Astrocyte (in vitro differentiated cells and primary cell): ENCODE data around the gene SNCAIP. TPM values are rescaled to one million over a fixed set of nuclear protein-coding genes. Genes with fewer than 3 reads are reported as not detected.

Experiments
- DNase-seq: peaks from one replicate; pipeline ENCODE4 v3.0.0-alpha.2; 2010; ENCODE audit warnings: low read depth
- FAIRE-seq: peaks from 2 replicates; lab custom pipeline; 2011; peaks lifted over from hg19 to GRCh38; lab: Jason Lieb, UNC
- H2AFZ ChIP-seq: 2 replicates; pipeline ENCODE4 v1.6.0; 2012; ENCODE audit warnings: low read depth, low read length, inconsistent platforms
- H3K27ac ChIP-seq: 2 replicates; pipeline ENCODE4 v1.5.1; 2011; ENCODE audit warnings: low read depth, low read length, inconsistent platforms
- H3K27me3 ChIP-seq: 2 replicates; pipeline ENCODE4 v1.6.0; 2011; ENCODE audit warnings: low read length, inconsistent platforms; ENCODE audit not compliant: insufficient read depth
- H3K36me3 ChIP-seq: 2 replicates; pipeline ENCODE4 v1.5.1; 2011; ENCODE audit warnings: low read length, inconsistent platforms; ENCODE audit not compliant: insufficient read depth
- H3K4me1 ChIP-seq: 2 replicates; pipeline ENCODE4 v1.5.1; 2011; ENCODE audit warnings: low read length, inconsistent platforms; ENCODE audit not compliant: insufficient read depth
- H3K4me2 ChIP-seq: 2 replicates; pipeline ENCODE4 v1.6.0; 2012; ENCODE audit warnings: low read length, inconsistent platforms
- H3K4me3 ChIP-seq: 2 replicates; pipeline ENCODE4 v1.5.1; 2011; ENCODE audit warnings: low read depth, mild to moderate bottlenecking, low read length, inconsistent platforms; ENCODE audit not compliant: insufficient read depth
- H3K79me2 ChIP-seq: 2 replicates; pipeline ENCODE4 v1.6.0; 2012; ENCODE audit warnings: mild to moderate bottlenecking, low read length, inconsistent platforms; ENCODE audit not compliant: insufficient read depth
- H3K9ac ChIP-seq: 2 replicates; pipeline ENCODE4 v1.6.0; 2012; ENCODE audit warnings: mild to moderate bottlenecking, low read length, inconsistent platforms
- H3K9me3 ChIP-seq: 2 replicates; pipeline ENCODE4 v1.5.1; 2012; ENCODE audit warnings: low read depth, mild to moderate bottlenecking, low read length, inconsistent platforms; ENCODE audit not compliant: insufficient read depth
- H4K20me1 ChIP-seq: 2 replicates; pipeline ENCODE4 v1.6.0; 2012; ENCODE audit warnings: low read length, inconsistent platforms; ENCODE audit not compliant: insufficient read depth
- H3K27ac Mint-ChIP-seq: one replicate; pipeline ENCODE4 v1.8.0; 2021; ENCODE audit warnings: mild to moderate bottlenecking, mixed read lengths; ENCODE audit not compliant: unreplicated experiment
- H3K27me3 Mint-ChIP-seq: one replicate; pipeline ENCODE4 v1.8.0; 2021; ENCODE audit warnings: low read depth, mixed read lengths; ENCODE audit not compliant: unreplicated experiment
- H3K36me3 Mint-ChIP-seq: one replicate; pipeline ENCODE4 v1.8.0; 2021; ENCODE audit warnings: low read depth, mixed read lengths; ENCODE audit not compliant: unreplicated experiment
- H3K4me1 Mint-ChIP-seq: one replicate; pipeline ENCODE4 v1.8.0; 2021; ENCODE audit warnings: low read depth, mixed read lengths; ENCODE audit not compliant: unreplicated experiment
- H3K4me3 Mint-ChIP-seq: one replicate; pipeline ENCODE4 v1.8.0; 2021; ENCODE audit warnings: mild to moderate bottlenecking, moderate library complexity, mixed read lengths; ENCODE audit not compliant: unreplicated experiment
- H3K9me3 Mint-ChIP-seq: one replicate; pipeline ENCODE4 v1.8.0; 2021; ENCODE audit warnings: mild to moderate bottlenecking, mixed read lengths; ENCODE audit not compliant: unreplicated experiment
- CTCF ChIP-seq: IDR thresholded peaks from 2 replicates; pipeline ENCODE4 v1.5.1; 2011; ENCODE audit warnings: low read depth, mild to moderate bottlenecking, inconsistent platforms, low read length, moderate library complexity; ENCODE audit not compliant: insufficient read depth
- EZH2 ChIP-seq: IDR thresholded peaks from 2 replicates; pipeline ENCODE4 v1.6.1; 2012; ENCODE audit warnings: mild to moderate bottlenecking, low read length, inconsistent platforms; ENCODE audit not compliant: insufficient read depth
- total RNA-seq: library from RNA; stranded (reverse); gene quantifications from 2 replicates; pipeline ENCODE4 v1.2.1, GENCODE V29; 2021

The SNCAIP gene
- total RNA-seq, 1 donor from 2014 or later, result 1.7 TPM

GRCh38 chr5:122405751-122406150 lies 93.7 kb downstream of the SNCAIP start:
- FAIRE-seq (no peak), DNase-seq (no peak)
- no peak overlapping the region for H2AFZ ChIP-seq
- no peak overlapping the region for H3K4me3 ChIP-seq
- no peaks in the 10 kb centered on the region for H3K9me3 ChIP-seq
- no peaks in the 10 kb centered on the region for H3K9me3 Mint-ChIP-seq
- H3K4me1 ChIP-seq, result no peaks in the 10 kb centered on the region
- peaks cover 8% of the 10 kb centered on the region for H3K27me3 Mint-ChIP-seq
- no peak overlapping the region for H3K27ac Mint-ChIP-seq
- no peaks in the 10 kb centered on the region for H4K20me1 ChIP-seq
- no peaks in the 10 kb centered on the region for H3K79me2 ChIP-seq
- no peaks in the 10 kb centered on the region for H3K27me3 ChIP-seq
- no peak for TF ChIP-seq EZH2
- no peak for TF ChIP-seq CTCF
- H3K4me1 Mint-ChIP-seq, result no peaks in the 10 kb centered on the region
- no peaks in the 10 kb centered on the region for H3K36me3 ChIP-seq
- no peak overlapping the region for H3K4me2 ChIP-seq
- no peak overlapping the region for H3K4me3 Mint-ChIP-seq
- H3K36me3 Mint-ChIP-seq, result no peaks in the 10 kb centered on the region
- H3K9ac ChIP-seq, result no peak overlapping the region
- H3K27ac ChIP-seq, result no peak overlapping the region

GRCh38 chr5:122406181-122406580 lies 94.1 kb downstream of the SNCAIP start:
- H3K36me3 Mint-ChIP-seq, result no peaks in the 10 kb centered on the region
- Histone ChIP-seq H3K9me3 (no peaks in the 10 kb centered on the region), H3K4me3 (no peak overlapping the region), H4K20me1 (no peaks in the 10 kb centered on the region), H3K9ac (no peak overlapping the region), H2AFZ (no peak overlapping the region), H3K36me3 (no peaks in the 10 kb centered on the region), H3K27ac (no peak overlapping the region), H3K4me2 (no peak overlapping the region), H3K79me2 (no peaks in the 10 kb centered on the region), H3K4me1 (no peaks in the 10 kb centered on the region), H3K27me3 (no peaks in the 10 kb centered on the region)
- DNase-seq (no peak), FAIRE-seq (no peak)
- no peaks in the 10 kb centered on the region for H3K9me3 Mint-ChIP-seq
- TF ChIP-seq EZH2 (no peak), CTCF (no peak)
- peaks cover 8% of the 10 kb centered on the region for H3K27me3 Mint-ChIP-seq
- no peak overlapping the region for H3K4me3 Mint-ChIP-seq
- H3K27ac Mint-ChIP-seq, result no peak overlapping the region
- no peaks in the 10 kb centered on the region for H3K4me1 Mint-ChIP-seq

GRCh38 chr5:122408592-122409224 lies 96.7 kb downstream of the SNCAIP start:
- no peaks in the 10 kb centered on the region for H3K9me3 Mint-ChIP-seq
- H3K4me1 Mint-ChIP-seq, result no peaks in the 10 kb centered on the region
- FAIRE-seq (no peak), DNase-seq (peak; percentile 4)
- H3K4me3 Mint-ChIP-seq, result no peak overlapping the region
- peaks cover 19% of the 10 kb centered on the region for H3K27me3 Mint-ChIP-seq
- no peaks in the 10 kb centered on the region for H3K4me1 ChIP-seq
- H3K4me2 ChIP-seq, result no peak overlapping the region
- no peaks in the 10 kb centered on the region for H3K36me3 Mint-ChIP-seq
- H3K4me3 ChIP-seq, result no peak overlapping the region
- no peaks in the 10 kb centered on the region for H3K27me3 ChIP-seq
- no peaks in the 10 kb centered on the region for H3K79me2 ChIP-seq
- no peak overlapping the region for H3K9ac ChIP-seq
- no peak overlapping the region for H3K27ac Mint-ChIP-seq
- no peak overlapping the region for H3K27ac ChIP-seq
- no peaks in the 10 kb centered on the region for H4K20me1 ChIP-seq
- H3K36me3 ChIP-seq, result no peaks in the 10 kb centered on the region
- TF ChIP-seq CTCF, result no peak
- TF ChIP-seq EZH2, result no peak
- no peak overlapping the region for H2AFZ ChIP-seq
- H3K9me3 ChIP-seq, result no peaks in the 10 kb centered on the region
